Lower leg skin (tissue), 3 donors: ENCODE results near the gene SRGAP1.

Source experiments
- POLR2A ChIP-seq, 2 donors: fragments of 450-650 bp; IDR thresholded peaks; one replicate each; pipeline ENCODE4 v1.6.1; 2016 to 2017; ENCODE audit warnings: antibody characterized with exemption in 2 of 2, mild to moderate bottlenecking in 1 of 2, moderate library complexity in 1 of 2
- TF ChIP-seq, protein P1 (sequence below), 3 donors: fragments of 450-650 bp; IDR thresholded peaks; one replicate each; pipeline ENCODE4 v1.5.1; 2016; ENCODE audit warnings: antibody characterized with exemption in 3 of 3, mild to moderate bottlenecking in 3 of 3, moderate library complexity in 2 of 3

GRCh38 chr12:64029013-64029857 lies 184.7 kb downstream of the SRGAP1 start:
- TF ChIP-seq, protein P1, sequence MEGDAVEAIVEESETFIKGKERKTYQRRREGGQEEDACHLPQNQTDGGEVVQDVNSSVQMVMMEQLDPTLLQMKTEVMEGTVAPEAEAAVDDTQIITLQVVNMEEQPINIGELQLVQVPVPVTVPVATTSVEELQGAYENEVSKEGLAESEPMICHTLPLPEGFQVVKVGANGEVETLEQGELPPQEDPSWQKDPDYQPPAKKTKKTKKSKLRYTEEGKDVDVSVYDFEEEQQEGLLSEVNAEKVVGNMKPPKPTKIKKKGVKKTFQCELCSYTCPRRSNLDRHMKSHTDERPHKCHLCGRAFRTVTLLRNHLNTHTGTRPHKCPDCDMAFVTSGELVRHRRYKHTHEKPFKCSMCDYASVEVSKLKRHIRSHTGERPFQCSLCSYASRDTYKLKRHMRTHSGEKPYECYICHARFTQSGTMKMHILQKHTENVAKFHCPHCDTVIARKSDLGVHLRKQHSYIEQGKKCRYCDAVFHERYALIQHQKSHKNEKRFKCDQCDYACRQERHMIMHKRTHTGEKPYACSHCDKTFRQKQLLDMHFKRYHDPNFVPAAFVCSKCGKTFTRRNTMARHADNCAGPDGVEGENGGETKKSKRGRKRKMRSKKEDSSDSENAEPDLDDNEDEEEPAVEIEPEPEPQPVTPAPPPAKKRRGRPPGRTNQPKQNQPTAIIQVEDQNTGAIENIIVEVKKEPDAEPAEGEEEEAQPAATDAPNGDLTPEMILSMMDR (IDR thresholded peaks at IDR 0.05) = no peak
- TF ChIP-seq POLR2A (IDR thresholded peaks at IDR 0.05) = no peak
